DMS53 (cell line): ENCODE results near the gene NUP210.
A peak's percentile ranks its signal among the peaks of the same experiment; 100 is the strongest.
"Not testable (repeated sequence)": the region's sequence is repeated elsewhere in the genome, so short reads cannot be mapped to it uniquely, and the experiment has no call there.

Experiments
- DNase-seq: peaks from one replicate; lab custom pipeline; 2025; lab: John Stamatoyannopoulos, UW

Gene NUP210

DNA sequence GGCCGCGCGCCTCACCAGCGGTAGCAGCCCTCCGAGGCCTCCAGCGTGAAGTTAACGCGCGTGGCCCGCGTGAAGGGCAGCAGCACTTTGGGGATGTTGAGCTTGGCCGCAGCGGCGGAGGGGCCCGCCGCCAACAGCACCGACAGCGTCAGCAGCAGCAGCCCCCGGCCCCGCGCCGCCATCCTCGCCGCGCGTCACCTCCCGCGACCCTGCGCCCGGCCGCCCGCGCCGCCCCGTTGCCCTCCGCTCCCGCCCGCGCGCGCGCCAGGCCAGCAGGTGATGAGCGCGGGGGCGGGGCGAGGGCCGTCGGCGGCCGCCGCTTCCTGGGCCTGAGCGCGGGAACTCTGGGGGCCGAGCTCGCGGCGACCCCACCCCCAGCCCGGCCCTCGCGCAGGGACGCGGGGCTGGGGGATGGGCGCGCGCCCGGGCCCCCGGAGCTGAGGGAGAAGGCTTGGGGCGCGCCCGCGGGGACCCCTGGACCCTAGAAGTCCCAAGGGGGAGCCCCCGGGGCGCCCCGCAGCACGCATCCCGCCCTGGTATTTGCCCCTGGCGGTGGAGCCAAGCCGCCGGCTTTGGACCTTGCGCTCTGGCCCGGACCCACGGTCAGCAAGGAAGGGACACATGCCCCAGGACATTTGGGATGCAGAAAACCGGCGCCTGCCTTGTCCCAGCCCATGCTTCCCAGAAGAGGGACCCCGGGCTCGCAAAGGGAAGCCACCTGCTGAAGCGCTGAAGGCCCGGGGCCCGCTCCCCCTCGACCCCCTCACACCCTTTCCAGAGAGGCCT lies at the start of gene NUP210:
NUP210 (minus strand) TSS at position 278 of the 786 bp plus-strand sequence; CDS start at position 182, 96 bp downstream.
- DNase-seq: peak; percentile 75

GRCh38 chr3:13466781-13467180 lies 46.7 kb upstream of the NUP210 start:
- DNase-seq: no peak

- no peak for DNase-seq
These were observed 45.2 kb upstream of the NUP210 start for GRCh38 chr3:13465236-13465873.

- no peak for DNase-seq
These were observed 43.7 kb upstream of the NUP210 start for GRCh38 chr3:13463618-13464400.

GRCh38 chr3:13462822-13463221 lies 42.7 kb upstream of the NUP210 start:
- DNase-seq: no peak

DNA sequence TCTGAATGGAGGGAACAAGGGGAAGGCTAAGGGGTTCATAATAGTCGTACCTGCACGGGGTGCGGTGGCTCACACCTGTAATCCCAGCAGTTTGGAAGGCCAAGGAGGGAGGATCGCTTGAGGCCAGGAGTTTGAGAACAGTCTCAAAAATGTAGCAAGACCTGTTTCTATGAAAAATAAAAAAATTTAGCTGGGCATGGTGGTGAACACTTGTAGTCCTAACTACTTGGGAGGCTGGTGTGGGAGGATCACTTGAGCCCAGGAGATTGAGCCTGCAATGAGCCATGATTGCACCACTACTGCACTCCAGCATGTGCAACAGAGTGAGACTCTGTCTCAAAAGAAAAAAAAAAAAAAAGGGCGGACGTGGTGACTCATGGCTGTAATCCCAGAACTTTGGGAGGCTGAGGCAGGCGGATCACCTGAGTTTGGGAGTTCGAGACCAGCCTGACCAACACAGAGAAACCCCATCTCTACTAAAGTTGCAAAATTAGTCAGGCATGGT lies 42.1 kb upstream of the NUP210 start:
- DNase-seq: no peak

- peak; percentile 78 for DNase-seq
These were observed 41.3 kb upstream of the NUP210 start for GRCh38 chr3:13461169-13462124.

DNA sequence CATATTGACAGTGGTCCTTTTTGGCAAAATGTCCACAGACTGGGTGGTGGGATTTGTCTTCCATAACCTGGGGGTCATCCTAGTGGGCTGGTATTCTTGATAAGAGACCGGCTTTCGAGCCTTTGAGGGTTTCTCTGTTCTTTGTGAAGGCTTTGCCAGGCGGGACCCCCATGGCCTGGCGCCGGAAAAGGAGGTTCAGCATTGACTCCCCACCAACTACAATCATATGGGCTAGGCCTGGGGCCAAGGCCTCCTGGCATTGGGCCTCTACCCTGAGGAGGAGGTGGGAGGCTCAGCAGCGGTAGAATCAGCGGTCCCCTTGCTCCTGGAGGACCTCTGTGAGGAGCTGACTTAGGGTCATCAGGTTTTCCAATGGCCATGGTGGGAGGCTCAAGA lies 40.2 kb upstream of the NUP210 start:
- DNase-seq: no peak

DNA sequence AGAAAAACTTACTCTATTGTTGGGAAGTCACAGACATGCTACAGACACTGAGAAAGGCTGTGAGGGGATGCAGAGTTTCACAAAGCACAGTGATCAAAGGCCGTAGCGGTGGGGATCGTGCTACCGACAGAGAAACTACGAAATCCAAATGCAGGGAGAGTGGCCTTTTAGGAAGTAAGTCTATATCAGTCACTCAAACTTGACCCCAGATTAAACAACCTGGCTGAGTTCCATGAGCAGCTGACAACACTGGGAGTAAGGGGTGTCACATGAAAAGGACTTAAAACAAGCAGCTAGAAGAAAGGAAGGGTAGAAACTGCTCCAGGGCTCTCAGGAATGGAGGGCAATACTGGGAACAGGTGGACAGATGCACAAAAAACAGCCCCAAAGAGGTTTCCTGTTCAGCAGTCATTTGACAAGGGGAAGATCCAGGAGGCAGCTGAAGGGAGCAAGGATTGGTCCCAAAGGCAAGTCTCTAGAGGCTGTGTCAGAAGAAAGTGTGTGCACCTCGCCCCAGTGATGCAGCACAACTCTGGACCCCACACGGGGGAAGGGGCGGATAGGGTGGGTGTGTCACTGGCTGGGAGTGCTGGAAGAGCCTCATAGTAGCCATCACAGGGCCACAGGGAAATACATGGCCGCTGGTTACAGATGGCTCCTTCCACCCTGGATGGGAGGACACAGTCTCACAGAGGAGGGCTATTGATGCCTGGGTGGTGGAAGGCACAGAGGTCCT lies 39.7 kb upstream of the NUP210 start:
- no peak for DNase-seq

DNA sequence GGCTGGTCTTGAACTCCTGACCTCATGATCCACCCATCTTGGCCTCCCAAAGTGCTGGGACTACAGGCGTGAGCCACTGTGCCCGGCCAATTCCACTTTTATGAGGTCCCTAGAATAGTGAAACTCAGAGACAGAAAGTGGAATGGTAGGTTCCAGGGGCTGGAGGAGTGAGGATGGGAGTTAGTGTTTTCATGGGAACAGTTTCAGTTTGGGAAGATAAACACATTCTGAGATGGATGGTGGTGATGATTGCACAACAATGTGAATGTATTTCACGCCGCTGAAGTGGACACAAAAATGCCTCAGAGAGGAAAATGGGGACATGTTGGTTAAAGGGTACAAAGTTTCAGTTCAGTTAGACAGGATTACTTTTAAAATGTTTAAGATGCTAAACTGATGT lies 37.5 kb upstream of the NUP210 start:
- no peak for DNase-seq

- no peak for DNase-seq
These were observed 35.5 kb upstream of the NUP210 start for GRCh38 chr3:13455644-13456043.

DNA sequence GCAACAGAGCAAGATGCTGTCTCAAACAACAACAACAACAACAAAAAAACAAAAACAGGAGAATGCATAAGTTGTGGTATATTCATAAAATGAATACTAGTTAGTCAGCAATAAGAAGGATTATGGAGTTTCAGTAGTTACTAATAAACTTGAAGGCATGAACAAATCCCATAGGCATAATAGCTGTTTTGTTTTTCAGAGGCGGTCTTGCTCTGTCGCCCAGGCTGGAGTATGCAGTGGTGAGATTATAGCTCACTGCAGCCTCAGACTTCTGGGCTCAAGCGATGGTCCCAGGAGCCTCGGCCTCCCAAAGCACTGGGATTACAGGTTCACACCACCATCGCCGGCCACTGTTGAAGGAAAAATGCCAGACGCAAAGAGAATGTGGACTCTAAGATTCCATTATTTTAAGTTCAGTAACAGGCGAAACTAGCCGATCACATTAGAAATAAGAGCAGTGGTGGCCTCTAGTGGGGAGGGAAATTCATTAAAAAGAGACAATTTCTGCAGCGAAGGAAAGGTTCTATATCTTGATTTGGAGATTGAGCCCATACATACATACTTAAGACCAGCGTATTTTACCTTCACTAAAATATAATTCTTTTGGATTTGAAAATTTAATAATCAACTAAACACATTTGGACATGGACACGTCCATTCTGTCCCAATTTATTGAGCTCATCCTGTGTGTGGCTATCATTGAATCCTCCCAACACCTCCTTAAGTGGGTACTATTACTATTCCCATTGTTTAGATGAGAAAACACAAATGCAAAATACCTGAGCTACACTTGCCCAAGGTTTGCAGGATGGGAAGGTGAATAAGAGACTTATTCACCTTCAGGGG lies 32.6 kb upstream of the NUP210 start:
- peak; percentile 67 for DNase-seq

- peak; percentile 61 for DNase-seq
These were observed 31.2 kb upstream of the NUP210 start for GRCh38 chr3:13451301-13451673.

GRCh38 chr3:13442882-13443281 lies 22.8 kb upstream of the NUP210 start:
- not testable (repeated sequence) for DNase-seq

- DNase-seq: no peak
These were observed 20.2 kb upstream of the NUP210 start for GRCh38 chr3:13440204-13440817.

GRCh38 chr3:13436213-13436612 lies 16.1 kb upstream of the NUP210 start:
- DNase-seq: not testable (repeated sequence)

GRCh38 chr3:13433912-13434311 lies 13.8 kb upstream of the NUP210 start:
- no peak for DNase-seq

DNA sequence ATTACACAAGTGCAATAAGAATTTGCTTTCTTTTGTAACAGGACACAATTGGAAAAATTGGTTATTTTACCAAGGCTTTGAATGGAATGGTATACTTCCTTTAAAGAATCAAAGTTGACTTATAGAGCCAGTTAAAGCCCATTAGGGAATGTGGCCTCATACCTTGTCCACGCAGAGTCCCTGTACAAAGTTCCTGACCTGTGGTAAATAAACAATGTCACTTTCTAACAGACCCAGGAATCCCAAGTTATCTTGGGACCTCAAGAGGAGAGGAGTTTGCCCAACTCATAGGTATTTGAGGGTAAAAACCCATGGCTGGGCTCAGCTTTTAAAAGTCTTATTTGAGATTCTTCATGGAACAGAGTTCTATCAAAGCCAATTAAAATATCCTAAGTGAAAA lies 12.0 kb upstream of the NUP210 start:
- no peak for DNase-seq

- not testable (repeated sequence) for DNase-seq
These were observed 10.3 kb upstream of the NUP210 start for GRCh38 chr3:13430411-13430875.
